ENCODE results near the gene STUB1. TPM values are rescaled to one million over a fixed set of nuclear protein-coding genes. Genes with fewer than 3 reads are reported as not detected.
A peak's percentile ranks its signal among the peaks of the same experiment; 100 is the strongest.

Gene STUB1
- total and polyA plus RNA-seq, 4 donors, result 32.4 to 74.4 (median 50.2) TPM

GRCh38 chr16:661184-661821 is 18.9 kb upstream of the STUB1 start:
- Histone ChIP-seq H3K27me3 (ENCODE audit: control insufficient read depth in 4 of 4, insufficient read depth in 4 of 4, low read length in 3 of 4) (no peaks in the 10 kb centered on the region), H3K9ac (ENCODE audit: low read depth in 1 of 2, low read length in 2 of 2) (no peak overlapping the region), H3K27ac (ENCODE audit: low read depth in 1 of 2, low read length in 2 of 2) (peak overlapping the region; percentile 50 to 52)

GRCh38 chr16:662095-662494 is 18.1 kb upstream of the STUB1 start:
- Histone ChIP-seq H3K4me3 (ENCODE audit: low read depth in 1 of 3, low read length in 3 of 3) (no peak overlapping the region), H3K4me1 (ENCODE audit: control insufficient read depth in 4 of 4, insufficient read depth in 4 of 4, low read length in 3 of 4) (peaks cover 10 to 22% (median 15%) of the 10 kb centered on the region in 4 donors), H3K9ac (ENCODE audit: low read depth in 1 of 2, low read length in 2 of 2) (no peak overlapping the region), H3K27me3 (ENCODE audit: control insufficient read depth in 4 of 4, insufficient read depth in 4 of 4, low read length in 3 of 4) (no peaks in the 10 kb centered on the region), H3K27ac (ENCODE audit: low read depth in 1 of 2, low read length in 2 of 2) (no peak overlapping the region), H3K36me3 (ENCODE audit: control insufficient read depth in 4 of 4, insufficient read depth in 3 of 4, low read depth in 1 of 4, low read length in 3 of 4) (peaks cover 0 to 2% (median 0%) of the 10 kb centered on the region in 4 donors), H3K9me3 (ENCODE audit: control insufficient read depth in 4 of 4, low read length in 3 of 4) (no peaks in the 10 kb centered on the region)
- 97% methylated on average over 19 of the region's 19 CpGs for WGBS
- TF ChIP-seq YY1 (IDR thresholded peaks at IDR 0.05) (no peak), FOXA2 (IDR thresholded peaks at IDR 0.05) (no peak), TAF1 (conservative IDR thresholded peaks at IDR 0.05) (no peak)
- no peak for DNase-seq (ENCODE audit: low spot score)

More at GRCh38 chr16:661184-661821, 18.9 kb upstream of the STUB1 start:
- Histone ChIP-seq H3K36me3 (ENCODE audit: control insufficient read depth in 4 of 4, insufficient read depth in 3 of 4, low read depth in 1 of 4, low read length in 3 of 4) (peaks cover 0 to 2% (median 0%) of the 10 kb centered on the region in 4 donors), H3K9me3 (ENCODE audit: control insufficient read depth in 4 of 4, low read length in 3 of 4) (no peaks in the 10 kb centered on the region), H3K4me3 (ENCODE audit: low read depth in 1 of 3, low read length in 3 of 3) (peak overlapping the region in 1 of 3 donors; percentile 19), H3K4me1 (ENCODE audit: control insufficient read depth in 4 of 4, insufficient read depth in 4 of 4, low read length in 3 of 4) (peaks cover 10 to 22% (median 15%) of the 10 kb centered on the region in 4 donors)
- no peak for DNase-seq (ENCODE audit: low spot score)
- 44% methylated on average over 35 of the region's 35 CpGs for WGBS
- TF ChIP-seq ATF3 (IDR thresholded peaks at IDR 0.05), result no peak
- TF ChIP-seq NR2F2 (IDR thresholded peaks at IDR 0.05), result peak; percentile 30
- peak; percentile 35 to 45 for TF ChIP-seq HNF4A (conservative IDR thresholded peaks at IDR 0.05)

GRCh38 chr16:662597-662996 is 17.6 kb upstream of the STUB1 start:
- DNase-seq (ENCODE audit: low spot score), result no peak
- peaks cover 14 to 26% (median 18%) of the 10 kb centered on the region in 4 donors for H3K4me1 ChIP-seq (ENCODE audit: control insufficient read depth in 4 of 4, insufficient read depth in 4 of 4, low read length in 3 of 4)
- no peak overlapping the region for H3K4me3 ChIP-seq (ENCODE audit: low read depth in 1 of 3, low read length in 3 of 3)
- no peak overlapping the region for H3K27ac ChIP-seq (ENCODE audit: low read depth in 1 of 2, low read length in 2 of 2)
- H3K9ac ChIP-seq (ENCODE audit: low read depth in 1 of 2, low read length in 2 of 2), result no peak overlapping the region
- peaks cover 0 to 2% (median 0%) of the 10 kb centered on the region in 4 donors for H3K36me3 ChIP-seq (ENCODE audit: control insufficient read depth in 4 of 4, insufficient read depth in 3 of 4, low read depth in 1 of 4, low read length in 3 of 4)
- no peak for TF ChIP-seq EGR1 (IDR thresholded peaks at IDR 0.05; ENCODE audit: low read depth in 2 of 2)
- no peak for TF ChIP-seq HNF4A (conservative IDR thresholded peaks at IDR 0.05)
- no peak for TF ChIP-seq REST (IDR thresholded peaks at IDR 0.05)
- TF ChIP-seq SP1 (IDR thresholded peaks at IDR 0.05), result no peak
- no peak for TF ChIP-seq ZBTB33 (IDR thresholded peaks at IDR 0.05)
- no peak for TF ChIP-seq CTCF (IDR thresholded peaks at IDR 0.05; ENCODE audit: low read depth, low read length, missing input control)
- no peak for TF ChIP-seq FOXA2 (IDR thresholded peaks at IDR 0.05)
- no peak for TF ChIP-seq TAF1 (conservative IDR thresholded peaks at IDR 0.05)
- no peak for TF ChIP-seq NR2F2 (IDR thresholded peaks at IDR 0.05)
- no peak for TF ChIP-seq FOXA1 (IDR thresholded peaks at IDR 0.05)
- TF ChIP-seq JUND (IDR thresholded peaks at IDR 0.05), result no peak
- no peak for TF ChIP-seq YY1 (IDR thresholded peaks at IDR 0.05)
- TF ChIP-seq GABPA (IDR thresholded peaks at IDR 0.05 in 1 of 2, conservative IDR thresholded peaks at IDR 0.05 in 1 of 2), result no peak
- TF ChIP-seq MAX (IDR thresholded peaks at IDR 0.05), result no peak
- TF ChIP-seq ATF3 (IDR thresholded peaks at IDR 0.05), result no peak
- no peaks in the 10 kb centered on the region for H3K27me3 ChIP-seq (ENCODE audit: control insufficient read depth in 4 of 4, insufficient read depth in 4 of 4, low read length in 3 of 4)
- WGBS, result 96% methylated on average over 21 of the region's 21 CpGs
- H3K9me3 ChIP-seq (ENCODE audit: control insufficient read depth in 4 of 4, low read length in 3 of 4), result no peaks in the 10 kb centered on the region

All from liver (tissue), 9 donors.